HepG2 (cell line): ENCODE measurements around the gene TNRC18. TPM values are rescaled to one million over a fixed set of nuclear protein-coding genes. Genes with fewer than 3 reads are reported as not detected.
A peak's percentile ranks its signal among the peaks of the same experiment; 100 is the strongest.

ENCODE experiments used
- CREBL2 ChIP-seq: sonication (generic); formaldehyde crosslinking; IDR thresholded peaks from 2 replicates; pipeline ENCODE4 v1.8.1; 2023; ENCODE audit warnings: missing genetic modification reagents, mild to moderate bottlenecking, borderline replicate concordance
- CTCF ChIP-seq: sonication (generic); formaldehyde crosslinking; IDR thresholded peaks from 2 replicates; pipeline ENCODE4 v1.5.0; 2020; ENCODE audit warnings: mild to moderate bottlenecking, missing genetic modification reagents, moderate library complexity
- DNMT3B ChIP-seq: conservative IDR thresholded peaks from 2 replicates; pipeline ENCODE4 v1.6.1; 2016; ENCODE audit warnings: missing biosample characterization, control low read depth
- FOXJ3 ChIP-seq: sonication (generic); formaldehyde crosslinking; IDR thresholded peaks from 2 replicates; pipeline ENCODE4 v1.4.0; 2020; ENCODE audit warnings: missing genetic modification reagents, mild to moderate bottlenecking, borderline replicate concordance
- GTF2F1 ChIP-seq: fragments of 150-350 bp; IDR thresholded peaks from 2 replicates; pipeline ENCODE4 v1.6.1; 2014; ENCODE audit warnings: low read length
- HINFP ChIP-seq: sonication (generic); formaldehyde crosslinking; IDR thresholded peaks from 2 replicates; pipeline ENCODE4 v1.4.0; 2020; ENCODE audit warnings: low read depth, mild to moderate bottlenecking, missing genetic modification reagents
- HOXA5 ChIP-seq: sonication (generic); formaldehyde crosslinking; IDR thresholded peaks from 2 replicates; pipeline ENCODE4 v1.4.0; 2020; ENCODE audit warnings: missing genetic modification reagents
- MYC ChIP-seq: sonication (generic); formaldehyde crosslinking; IDR thresholded peaks from 2 replicates; pipeline ENCODE4 v1.9.0; 2021; ENCODE audit warnings: missing genetic modification reagents, borderline replicate concordance
- NCOA5 ChIP-seq: sonication (generic); formaldehyde crosslinking; IDR thresholded peaks from 2 replicates; pipeline ENCODE4 v1.4.0; 2020; ENCODE audit warnings: missing genetic modification reagents
- SRSF4 ChIP-seq: fragments of 200-400 bp; formaldehyde crosslinking; IDR thresholded peaks from one replicate; pipeline ENCODE4 v1.6.1; 2018; ENCODE audit warnings: mild to moderate bottlenecking, low read depth, low read length, moderate library complexity; ENCODE audit not compliant: poor library complexity, severe bottlenecking
- TERF1 ChIP-seq: sonication (generic); formaldehyde crosslinking; IDR thresholded peaks from 2 replicates; pipeline ENCODE4 v1.8.0; 2022; ENCODE audit warnings: mild to moderate bottlenecking, missing genetic modification reagents, moderate library complexity
- TMF1 ChIP-seq: sonication (generic); formaldehyde crosslinking; IDR thresholded peaks from 2 replicates; pipeline ENCODE4 v1.8.1; 2022; ENCODE audit warnings: low read depth, missing genetic modification reagents
- ZBTB49 ChIP-seq: sonication (generic); formaldehyde crosslinking; IDR thresholded peaks from 2 replicates; pipeline ENCODE4 v1.4.0; 2020; ENCODE audit warnings: missing genetic modification reagents, borderline replicate concordance
- ZBTB8A ChIP-seq: sonication (generic); formaldehyde crosslinking; IDR thresholded peaks from 2 replicates; pipeline ENCODE4 v1.4.0; 2020; ENCODE audit warnings: mild to moderate bottlenecking, low read depth, missing genetic modification reagents, borderline replicate concordance
- ZEB1 ChIP-seq: IDR thresholded peaks from 2 replicates; pipeline ENCODE4 v1.6.1; 2012; ENCODE audit warnings: mild to moderate bottlenecking, low read depth, inconsistent platforms; ENCODE audit not compliant: insufficient replicate concordance
- ZFP90 ChIP-seq: sonication (generic); formaldehyde crosslinking; IDR thresholded peaks from 2 replicates; pipeline ENCODE4 v1.8.0; 2022; ENCODE audit warnings: missing genetic modification reagents, mild to moderate bottlenecking, inconsistent platforms, borderline replicate concordance
- ZNF256 ChIP-seq: sonication (generic); formaldehyde crosslinking; conservative IDR thresholded peaks from 2 replicates; pipeline ENCODE4 v1.4.0; 2020; ENCODE audit warnings: missing genetic modification reagents
- ZNF431 ChIP-seq: sonication (generic); formaldehyde crosslinking; IDR thresholded peaks from 2 replicates; pipeline ENCODE4 v1.9.0; 2022; ENCODE audit warnings: missing genetic modification reagents, low read depth, mild to moderate bottlenecking, borderline replicate concordance
- ZNF776 ChIP-seq: sonication (generic); formaldehyde crosslinking; IDR thresholded peaks from 2 replicates; pipeline ENCODE4 v1.4.0; 2020; ENCODE audit warnings: mild to moderate bottlenecking, missing genetic modification reagents
- polyA plus RNA-seq, 8 experiments: library from polyadenylated mRNA; depleted of rRNA in 3 of 8; stranded (reverse) in 7 of 8; unstranded in 1 of 8; fragments of >200 nt; fragmentation: Illumina TruSeq in 4 of 8; extraction: Trizol in 4 of 8; gene quantifications; 2 replicates each; pipeline versions ENCODE4 v1.2.1 to v1.2.3, GENCODE V29; 2011 to 2016; ENCODE audit warnings: low read depth in 4 of 8, missing spikeins in 1 of 8, mixed read lengths in 1 of 8; ENCODE audit not compliant: insufficient read depth in 1 of 8
- total RNA-seq, 5 experiments: library from RNA; depleted of rRNA; stranded (reverse); fragments of >200 nt; fragmentation: Illumina TruSeq; extraction: Trizol; gene quantifications; 2 replicates each; pipeline ENCODE4 v1.2.3, GENCODE V29; 2016; ENCODE audit warnings: low read depth in 1 of 5

The TNRC18 gene
- total and polyA plus RNA-seq, 2 of the 13 experiments (the other 11 are each of a cell fraction or from before 2014, with no cell fraction given): 11.7 to 17.4 TPM

- TF ChIP-seq DNMT3B (CRISPR knock-in tag): no peak
- peak; percentile 67; the same call in 1 of the 2 replicates for TF ChIP-seq HINFP
- TF ChIP-seq GTF2F1: no peak
- TF ChIP-seq ZFP90 (CRISPR knock-in tag): peak; percentile 83; the same call in 1 of the 2 replicates
- TF ChIP-seq CREBL2 (CRISPR knock-in tag): no peak
- TF ChIP-seq ZBTB49 (CRISPR knock-in tag): no peak
- no peak for TF ChIP-seq ZBTB8A (CRISPR knock-in tag)
- TF ChIP-seq ZNF431 (CRISPR knock-in tag): peak; percentile 51; the same call in 1 of the 2 replicates
- TF ChIP-seq ZEB1: no peak
- 0 out of 2 replicates have a peak, but pooled peaks have one; percentile 4 for TF ChIP-seq ZNF776 (CRISPR knock-in tag)
- no peak for TF ChIP-seq NCOA5 (CRISPR knock-in tag)
- no peak for TF ChIP-seq TMF1 (CRISPR knock-in tag)
- no peak for TF ChIP-seq FOXJ3 (CRISPR knock-in tag)
- TF ChIP-seq HOXA5 (CRISPR knock-in tag): no peak; the same call in none of the 2 replicates
- TF ChIP-seq ZNF256 (CRISPR knock-in tag): no peak
- no peak for TF ChIP-seq MYC (CRISPR knock-in tag)
- TF ChIP-seq SRSF4: no peak
- TF ChIP-seq TERF1: no peak
- TF ChIP-seq CTCF (CRISPR knock-in tag): 0 out of 2 replicates have a peak, but pooled peaks have one; percentile 21
Observed at GRCh38 chr7:5425507-5426225, 2.0 kb upstream of the TNRC18 start (continued).
